ENCODE results near the gene OR6S1.

GRCh38 chr14:20627346-20628027, 14.0 kb downstream of the OR6S1 start:
- TF ChIP-seq CTCF (conservative IDR thresholded peaks at IDR 0.05; ENCODE audit: low read length) (no peak), EZH2phosphoT487 (IDR thresholded peaks at IDR 0.05; ENCODE audit: borderline replicate concordance, low read depth, low read length) (no peak)
